LNCAP (cell line): ENCODE measurements around the gene TRMT61B.

Experiments
- CTCF ChIP-seq: fragments of 450-650 bp; IDR thresholded peaks from 2 replicates; pipeline ENCODE4 v1.5.1; 2017; ENCODE audit warnings: mild to moderate bottlenecking

TRMT61B gene

GRCh38 chr2:28895189-28895893 is 25.2 kb upstream of the TRMT61B start:
- no peak for TF ChIP-seq CTCF

GRCh38 chr2:28894470-28895188 is 24.5 kb upstream of the TRMT61B start, which contains the start of gene WDR43:
WDR43 (plus strand) TSS chr2:28894667; CDS start chr2:28894699, 32 bp downstream.
- TF ChIP-seq CTCF: no peak

GRCh38 chr2:28893488-28893887 is 23.4 kb upstream of the TRMT61B start:
- TF ChIP-seq CTCF: no peak

GRCh38 chr2:28880193-28880592 is 10.1 kb upstream of the TRMT61B start:
- no peak for TF ChIP-seq CTCF

- no peak for TF ChIP-seq CTCF
Measured at GRCh38 chr2:28871620-28872019, 1.5 kb upstream of the TRMT61B start.

- no peak for TF ChIP-seq CTCF
Measured at GRCh38 chr2:28869494-28870145, 489 bp downstream of the TRMT61B start.

GRCh38 chr2:28868611-28869010 is 1.5 kb downstream of the TRMT61B start:
- TF ChIP-seq CTCF: no peak
